Gastroesophageal sphincter (tissue), 3 donors: Measurements from ENCODE around the gene KLHDC8B.

Source experiments
- POLR2A ChIP-seq, 2 donors: fragments of 450-650 bp; IDR thresholded peaks; one replicate each; pipeline ENCODE4 v1.6.1; 2017; ENCODE audit warnings: antibody characterized with exemption in 2 of 2, mild to moderate bottlenecking in 2 of 2, moderate library complexity in 1 of 2
- TF ChIP-seq, protein P1 (sequence below), 4 experiments: fragments of 200-600 bp in 2 of 4; fragments of 450-650 bp in 2 of 4; sonication (generic) in 1 of 4; IDR thresholded peaks; one replicate each; pipeline ENCODE4 v1.5.1; 2017 to 2019; ENCODE audit warnings: antibody characterized with exemption in 4 of 4, mild to moderate bottlenecking in 2 of 4, moderate library complexity in 2 of 4

DNA sequence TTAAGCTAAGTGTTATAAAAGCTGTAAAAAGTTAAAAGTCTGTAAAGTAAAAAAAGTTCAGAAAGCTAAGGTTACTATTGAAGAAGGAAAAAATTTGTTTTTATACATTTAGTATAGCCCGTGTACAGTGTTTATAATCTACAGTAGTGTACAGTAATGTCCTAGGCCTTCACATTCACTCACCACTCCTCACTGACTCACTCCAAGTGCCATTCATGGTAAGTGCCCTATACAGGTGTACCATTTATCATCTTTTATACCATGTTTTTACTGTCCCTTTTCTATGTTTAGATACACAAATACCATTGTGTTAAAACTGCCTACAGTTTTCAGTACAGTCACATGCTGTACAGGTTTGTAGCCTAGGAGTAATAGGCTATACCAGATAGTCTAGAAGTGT is 14.1 kb upstream of the KLHDC8B start:
- TF ChIP-seq, protein P1, sequence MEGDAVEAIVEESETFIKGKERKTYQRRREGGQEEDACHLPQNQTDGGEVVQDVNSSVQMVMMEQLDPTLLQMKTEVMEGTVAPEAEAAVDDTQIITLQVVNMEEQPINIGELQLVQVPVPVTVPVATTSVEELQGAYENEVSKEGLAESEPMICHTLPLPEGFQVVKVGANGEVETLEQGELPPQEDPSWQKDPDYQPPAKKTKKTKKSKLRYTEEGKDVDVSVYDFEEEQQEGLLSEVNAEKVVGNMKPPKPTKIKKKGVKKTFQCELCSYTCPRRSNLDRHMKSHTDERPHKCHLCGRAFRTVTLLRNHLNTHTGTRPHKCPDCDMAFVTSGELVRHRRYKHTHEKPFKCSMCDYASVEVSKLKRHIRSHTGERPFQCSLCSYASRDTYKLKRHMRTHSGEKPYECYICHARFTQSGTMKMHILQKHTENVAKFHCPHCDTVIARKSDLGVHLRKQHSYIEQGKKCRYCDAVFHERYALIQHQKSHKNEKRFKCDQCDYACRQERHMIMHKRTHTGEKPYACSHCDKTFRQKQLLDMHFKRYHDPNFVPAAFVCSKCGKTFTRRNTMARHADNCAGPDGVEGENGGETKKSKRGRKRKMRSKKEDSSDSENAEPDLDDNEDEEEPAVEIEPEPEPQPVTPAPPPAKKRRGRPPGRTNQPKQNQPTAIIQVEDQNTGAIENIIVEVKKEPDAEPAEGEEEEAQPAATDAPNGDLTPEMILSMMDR (IDR thresholded peaks at IDR 0.05), result no peak
- no peak for TF ChIP-seq POLR2A (IDR thresholded peaks at IDR 0.05)
